HepG2 (cell line): ENCODE data around the gene DSCAM. TPM values are rescaled to one million over a fixed set of nuclear protein-coding genes. Genes with fewer than 3 reads are reported as not detected.

Source experiments
- ATAC-seq: fragments of 200-7000 bp; cut with Tn5 transposase; 3 replicates; pipeline ENCODE4 v1.9.1; 2020; ENCODE audit warnings: mild to moderate bottlenecking, moderate library complexity
- BruUV-seq: library from RNA; stranded (reverse); fragments of 400-500 nt; replicated peaks from 2 replicates; lab custom pipeline; 2021; lab: Mats Ljungman, UMichigan
- CTCF ChIA-PET: fragments of 300-600 bp; formaldehyde crosslinking; extraction: SDS; loops from one replicate; lab custom pipeline; 2021; ENCODE audit warnings: low total read pairs, inconsistent platforms, low intra/inter-chr PET ratio; lab: Yijun Ruan, JAX
- POLR2A ChIA-PET: fragments of 350-600 bp; sonication (Branson Sonifier 250); formaldehyde crosslinking; loops from one replicate; lab custom pipeline; 2020; ENCODE audit warnings: antibody characterized with exemption, inconsistent platforms; lab: Yijun Ruan, JAX
- DNase-seq: peaks from one replicate; pipeline ENCODE4 v3.0.0-alpha.2; 2015; ENCODE audit warnings: low spot score
- FAIRE-seq: peaks from 3 replicates; lab custom pipeline; 2011; peaks lifted over from hg19 to GRCh38; lab: Jason Lieb, UNC
- H2AFZ ChIP-seq: one replicate; pipeline ENCODE4 v1.6.1; 2011; ENCODE audit warnings: low read length, inconsistent platforms
- H3K27ac ChIP-seq: fragments of 300-600 bp; 3 replicates; pipeline ENCODE4 v1.8.0; 2011; ENCODE audit warnings: mixed run types, mild to moderate bottlenecking, mixed read lengths, low read length, inconsistent platforms; ENCODE audit not compliant: insufficient read depth; ENCODE audit errors: extremely low read length
- H3K27me3 ChIP-seq, 2 experiments: fragments of 200-600 bp in 1 of 2; 2 replicates in 1 of 2; 3 replicates in 1 of 2; pipeline versions ENCODE4 v1.6.0 to v1.8.0; 2011; ENCODE audit warnings: low read length in 2 of 2, mild to moderate bottlenecking in 2 of 2, moderate library complexity in 2 of 2, inconsistent platforms in 1 of 2; ENCODE audit not compliant: insufficient read depth in 2 of 2, control insufficient read depth in 1 of 2
- H3K36me3 ChIP-seq, 2 experiments: fragments of 200-600 bp in 1 of 2; replicated peaks in 1 of 2; 2 replicates in 1 of 2; 3 replicates in 1 of 2; pipeline versions ENCODE4 v1.5.1 to v1.8.0; 2011; ENCODE audit warnings: low read length in 2 of 2, inconsistent platforms in 1 of 2; ENCODE audit not compliant: insufficient read depth in 2 of 2, control insufficient read depth in 1 of 2
- H3K4me1 ChIP-seq: 2 replicates; pipeline ENCODE4 v1.5.1; 2012; ENCODE audit warnings: low read length, inconsistent platforms; ENCODE audit not compliant: insufficient read depth
- H3K4me2 ChIP-seq: 2 replicates; pipeline ENCODE4 v1.6.0; 2011; ENCODE audit warnings: low read depth, low read length, inconsistent platforms
- H3K4me3 ChIP-seq, 3 experiments: fragments of 200-600 bp in 1 of 3; sonication (generic), shearing (Covaris generic) in 1 of 3; replicated peaks in 1 of 3; 2 replicates each; pipeline ENCODE4 v1.5.1; 2011 to 2016; ENCODE audit warnings: low read length in 3 of 3, inconsistent platforms in 2 of 3, low read depth in 2 of 3, mild to moderate bottlenecking in 2 of 3, control low read depth in 1 of 3, mixed read lengths in 1 of 3; ENCODE audit not compliant: insufficient read depth in 1 of 3
- H3K79me2 ChIP-seq: one replicate; pipeline ENCODE4 v1.6.1; 2011; ENCODE audit warnings: low read length, inconsistent platforms; ENCODE audit not compliant: insufficient read depth
- H3K9ac ChIP-seq: 2 replicates; pipeline ENCODE4 v1.6.0; 2011; ENCODE audit warnings: mild to moderate bottlenecking, low read depth, low read length, inconsistent platforms; ENCODE audit not compliant: insufficient read depth
- H3K9me3 ChIP-seq: 2 replicates; pipeline ENCODE4 v1.5.1; 2012; ENCODE audit warnings: mild to moderate bottlenecking, low read length
- H4K20me1 ChIP-seq: 2 replicates; pipeline ENCODE4 v1.6.0; 2011; ENCODE audit warnings: inconsistent platforms, mild to moderate bottlenecking, low read length, moderate library complexity; ENCODE audit not compliant: insufficient read depth
- ARID2 ChIP-seq: sonication (generic); formaldehyde crosslinking; IDR thresholded peaks from 2 replicates; pipeline ENCODE4 v1.8.1; 2022; ENCODE audit warnings: mild to moderate bottlenecking, missing genetic modification reagents, borderline replicate concordance
- CEBPB ChIP-seq: IDR thresholded peaks from 2 replicates; pipeline ENCODE4 v1.6.1; 2011; ENCODE audit warnings: low read depth, low read length, improper control_type of control experiment, borderline replicate concordance
- CHD4 ChIP-seq: fragments of 200-600 bp; sonication (generic); IDR thresholded peaks from 2 replicates; pipeline ENCODE4 v1.7.0; 2017; ENCODE audit warnings: mild to moderate bottlenecking, low read length, borderline replicate concordance
- ERF ChIP-seq: IDR thresholded peaks from 2 replicates; pipeline ENCODE4 v1.6.1; 2018; ENCODE audit warnings: missing biosample characterization, missing genetic modification reagents
- FLYWCH1 ChIP-seq: sonication (generic); formaldehyde crosslinking; IDR thresholded peaks from 2 replicates; pipeline ENCODE4 v1.8.1; 2023; ENCODE audit warnings: mild to moderate bottlenecking, missing genetic modification reagents
- GABPB1 ChIP-seq: IDR thresholded peaks from 2 replicates; pipeline ENCODE4 v1.6.1; 2016; ENCODE audit warnings: mild to moderate bottlenecking, missing genetic modification reagents, moderate library complexity, missing compliant biosample characterization
- GTF3A ChIP-seq: sonication (generic); formaldehyde crosslinking; conservative IDR thresholded peaks from 2 replicates; pipeline ENCODE4 v1.4.0; 2020; ENCODE audit warnings: mild to moderate bottlenecking, missing genetic modification reagents
- HHEX ChIP-seq: IDR thresholded peaks from 2 replicates; pipeline ENCODE4 v1.6.1; 2016; ENCODE audit warnings: control low read depth
- ISX ChIP-seq: sonication (generic); formaldehyde crosslinking; conservative IDR thresholded peaks from 2 replicates; pipeline ENCODE4 v1.5.0; 2020; ENCODE audit warnings: missing genetic modification reagents
- NR2F2 ChIP-seq: IDR thresholded peaks from 2 replicates; pipeline ENCODE4 v1.6.1; 2012; ENCODE audit warnings: low read depth, inconsistent platforms, borderline replicate concordance
- RAD51 ChIP-seq: fragments of 450-650 bp; IDR thresholded peaks from 2 replicates; pipeline ENCODE4 v1.6.1; 2016; ENCODE audit warnings: borderline replicate concordance
- RARA ChIP-seq: IDR thresholded peaks from 2 replicates; pipeline ENCODE4 v1.6.1; 2016; ENCODE audit warnings: missing genetic modification reagents, missing compliant biosample characterization
- RFX3 ChIP-seq: IDR thresholded peaks from 2 replicates; pipeline ENCODE4 v1.6.1; 2016; ENCODE audit warnings: missing biosample characterization, missing genetic modification reagents
- SIX1 ChIP-seq: sonication (generic); formaldehyde crosslinking; IDR thresholded peaks from 2 replicates; pipeline ENCODE4 v1.4.0; 2020; ENCODE audit warnings: missing genetic modification reagents, borderline replicate concordance
- SIX4 ChIP-seq: sonication (generic); formaldehyde crosslinking; IDR thresholded peaks from 2 replicates; pipeline ENCODE4 v1.4.0; 2020; ENCODE audit warnings: missing genetic modification reagents
- SMARCC2 ChIP-seq: fragments of 450-650 bp; IDR thresholded peaks from 2 replicates; pipeline ENCODE4 v1.6.1; 2017; ENCODE audit warnings: antibody characterized with exemption, mild to moderate bottlenecking
- SMYD3 ChIP-seq: sonication (generic); formaldehyde crosslinking; IDR thresholded peaks from 2 replicates; pipeline ENCODE4 v1.8.1; 2023; ENCODE audit warnings: mild to moderate bottlenecking, missing genetic modification reagents
- SOX5 ChIP-seq: IDR thresholded peaks from 2 replicates; pipeline ENCODE4 v1.6.1; 2016; ENCODE audit warnings: borderline replicate concordance
- TBX2 ChIP-seq: sonication (generic); formaldehyde crosslinking; IDR thresholded peaks from 2 replicates; pipeline ENCODE4 v1.5.0; 2020; ENCODE audit warnings: missing genetic modification reagents, mild to moderate bottlenecking, borderline replicate concordance
- TSC22D2 ChIP-seq: sonication (generic); formaldehyde crosslinking; IDR thresholded peaks from 2 replicates; pipeline ENCODE4 v1.5.1; 2020; ENCODE audit warnings: missing genetic modification reagents, mild to moderate bottlenecking, borderline replicate concordance
- XBP1 ChIP-seq: sonication (generic); formaldehyde crosslinking; IDR thresholded peaks from 2 replicates; pipeline ENCODE4 v1.5.0; 2020; ENCODE audit warnings: missing genetic modification reagents
- ZC3H4 ChIP-seq: sonication (generic); formaldehyde crosslinking; IDR thresholded peaks from 2 replicates; pipeline ENCODE4 v1.4.0; 2020; ENCODE audit warnings: missing genetic modification reagents, borderline replicate concordance
- ZFP41 ChIP-seq: sonication (generic); formaldehyde crosslinking; IDR thresholded peaks from 2 replicates; pipeline ENCODE4 v1.4.0; 2020; ENCODE audit warnings: mild to moderate bottlenecking, missing genetic modification reagents, borderline replicate concordance
- ZNF232 ChIP-seq: sonication (generic); formaldehyde crosslinking; IDR thresholded peaks from 2 replicates; pipeline ENCODE4 v1.4.0; 2020; ENCODE audit warnings: missing genetic modification reagents, borderline replicate concordance
- ZNF44 ChIP-seq: sonication (generic); formaldehyde crosslinking; IDR thresholded peaks from 2 replicates; pipeline ENCODE4 v1.5.1; 2020; ENCODE audit warnings: mild to moderate bottlenecking, missing genetic modification reagents
- ZNF556 ChIP-seq: sonication (generic); formaldehyde crosslinking; IDR thresholded peaks from 2 replicates; pipeline ENCODE4 v1.4.0; 2020; ENCODE audit warnings: mild to moderate bottlenecking, missing genetic modification reagents, borderline replicate concordance
- ZNF674 ChIP-seq: sonication (generic); formaldehyde crosslinking; IDR thresholded peaks from 2 replicates; pipeline ENCODE4 v1.5.0; 2020; ENCODE audit warnings: low read depth, mild to moderate bottlenecking, missing genetic modification reagents
- WGBS: methylation state at CpG from one replicate; pipeline ENCODE4 v1.1.6; 2017; ENCODE audit warnings: low lambda C conversion rate; 5-methylcytosine and 5-hydroxymethylcytosine counted together
- in situ Hi-C: cut with HindIII; loops from 2 replicates; pipeline ENCODE4 v1.10.0; 2017; ENCODE audit warnings: low pct_unique_long_range_greater_than_20kb; ENCODE audit not compliant: extremely low pct_ligation_motif_present
- intact Hi-C: fragments of 100-400 bp; cut with micrococcal nuclease; formaldehyde crosslinking; loops from one replicate; pipeline ENCODE4 v1.10.0; 2022; ENCODE audit not compliant: unreplicated experiment
- polyA plus RNA-seq, 8 experiments: library from polyadenylated mRNA; depleted of rRNA in 3 of 8; stranded (reverse) in 7 of 8; unstranded in 1 of 8; fragments of >200 nt; fragmentation: Illumina TruSeq in 4 of 8; extraction: Trizol in 4 of 8; gene quantifications; 2 replicates each; pipeline versions ENCODE4 v1.2.1 to v1.2.3, GENCODE V29; 2011 to 2016; ENCODE audit warnings: low read depth in 4 of 8, missing spikeins in 1 of 8, mixed read lengths in 1 of 8; ENCODE audit not compliant: insufficient read depth in 1 of 8
- total RNA-seq, 5 experiments: library from RNA; depleted of rRNA; stranded (reverse); fragments of >200 nt; fragmentation: Illumina TruSeq; extraction: Trizol; gene quantifications; 2 replicates each; pipeline ENCODE4 v1.2.3, GENCODE V29; 2016; ENCODE audit warnings: low read depth in 1 of 5

DSCAM gene
- total and polyA plus RNA-seq, 2 of the 13 experiments (the other 11 are each of a cell fraction or from before 2014, with no cell fraction given) = not detected

DNA sequence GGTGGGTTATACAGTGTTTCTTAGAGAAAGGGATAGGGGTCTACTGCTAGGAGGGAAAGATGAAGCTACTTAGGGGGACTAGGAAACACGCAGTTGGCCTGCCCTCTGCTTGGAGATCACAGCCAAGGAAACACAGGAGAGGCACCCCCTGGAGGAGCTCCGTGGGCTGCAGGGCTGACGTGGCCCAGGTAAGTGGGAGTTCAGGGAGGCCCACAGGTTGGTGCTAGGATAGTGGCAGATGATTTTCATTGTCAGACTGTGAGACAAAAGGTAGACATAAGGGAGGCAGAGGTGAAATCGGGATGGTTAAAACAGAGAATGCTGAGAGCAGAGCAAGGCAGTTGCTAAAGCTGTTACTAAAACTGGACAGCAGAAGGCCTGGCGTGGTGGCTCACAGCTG lies 463.0 kb downstream of the DSCAM start (continued):
- TF ChIP-seq GTF3A (CRISPR knock-in tag) (no peak), RFX3 (CRISPR knock-in tag) (no peak), ZNF44 (CRISPR knock-in tag) (no peak), ZNF556 (CRISPR knock-in tag) (no peak), TBX2 (CRISPR knock-in tag) (no peak), FLYWCH1 (no peak), ARID2 (CRISPR knock-in tag) (no peak), TSC22D2 (no peak), ZC3H4 (CRISPR knock-in tag) (no peak), ISX (no peak), CHD4 (no peak)
- TF ChIP-seq, all 625 proteins: peak for 0

DNA sequence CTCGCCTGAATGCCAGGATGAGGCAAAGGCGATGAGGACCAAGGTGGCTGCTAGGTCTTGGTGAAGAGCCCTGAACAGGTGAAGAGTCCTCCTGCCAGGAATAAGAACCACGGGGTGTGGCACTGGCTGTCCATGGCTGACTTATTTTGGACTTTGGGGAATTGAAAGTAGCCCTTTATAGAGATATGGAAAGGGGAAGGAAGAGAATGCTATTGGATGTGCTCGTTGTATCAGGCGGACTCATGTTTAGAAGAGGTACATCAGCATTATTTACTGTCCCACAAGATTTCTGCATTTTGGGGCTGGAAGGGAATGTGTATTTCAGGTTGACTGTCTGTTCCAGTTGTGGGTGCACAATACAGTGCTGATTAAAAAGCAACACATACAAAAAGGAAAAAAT lies 465.8 kb downstream of the DSCAM start:
- ATAC-seq = no peak
- Histone ChIP-seq H3K79me2 (no peaks in the 10 kb centered on the region), H3K4me2 (no peak overlapping the region), H3K9me3 (peaks cover 48% of the 10 kb centered on the region), H3K9ac (no peak overlapping the region), H3K27ac (no peak overlapping the region), H4K20me1 (no peaks in the 10 kb centered on the region), H3K4me3 (no peak overlapping the region), H2AFZ (no peak overlapping the region), H3K27me3 (no peaks in the 10 kb centered on the region), H3K36me3 (no peaks in the 10 kb centered on the region), H3K4me1 (no peaks in the 10 kb centered on the region)
- in situ Hi-C loops (no loop called here), intact Hi-C loops (no loop called here)
- BruUV-seq = no TSS peak
- TF ChIP-seq GABPB1 (CRISPR knock-in tag) = no peak
- TF ChIP-seq NR2F2 = no peak
- no peak for TF ChIP-seq ZFP41
- TF ChIP-seq ZNF232 (CRISPR knock-in tag) = no peak
- TF ChIP-seq SIX1 (CRISPR knock-in tag) = no peak
- TF ChIP-seq SMYD3 (CRISPR knock-in tag) = no peak
- TF ChIP-seq ZNF674 (CRISPR knock-in tag) = no peak
- no peak for TF ChIP-seq ERF (CRISPR knock-in tag)
- no peak for TF ChIP-seq SOX5 (CRISPR knock-in tag)
- TF ChIP-seq SMARCC2 = no peak
- TF ChIP-seq HHEX (CRISPR knock-in tag) = no peak
- no peak for TF ChIP-seq RARA (CRISPR knock-in tag)
- no peak for TF ChIP-seq CEBPB
- no peak for TF ChIP-seq RAD51
- no peak for TF ChIP-seq SIX4
- TF ChIP-seq XBP1 (CRISPR knock-in tag) = no peak
- CTCF ChIA-PET = no interaction called here
- POLR2A ChIA-PET = no interaction called here
- no peak for FAIRE-seq
- 15% methylated on average over 5 of the region's 5 CpGs for WGBS
- DNase-seq = no peak
